ENCODE measurements around the gene POLD4.

POLD4 gene

GRCh38 chr11:67310246-67311050, 42.9 kb downstream of the POLD4 start:
- Histone ChIP-seq H3K27ac (replicated peaks) (no peak overlapping the region), H3K27me3 (ENCODE audit: insufficient read depth, poor library complexity, severe bottlenecking) (no peaks in the 10 kb centered on the region), H3K4me3 (replicated peaks; ENCODE audit: insufficient read depth, low read length) (no peak overlapping the region)
- no peak for TF ChIP-seq REST (IDR thresholded peaks at IDR 0.05; ENCODE audit: insufficient replicate concordance, low read depth)
- TF ChIP-seq GABPA (IDR thresholded peaks at IDR 0.05; ENCODE audit: low read depth) = no peak
- DNase-seq (ENCODE audit: low read depth in 1 of 2, low spot score in 1 of 2) = no peak

- Histone ChIP-seq H3K27ac (replicated peaks) (no peak overlapping the region), H3K27me3 (ENCODE audit: insufficient read depth, poor library complexity, severe bottlenecking) (no peaks in the 10 kb centered on the region), H3K4me3 (replicated peaks; ENCODE audit: insufficient read depth, low read length) (no peak overlapping the region)
- TF ChIP-seq GABPA (IDR thresholded peaks at IDR 0.05; ENCODE audit: low read depth) (no peak), SPI1 (IDR thresholded peaks at IDR 0.05; ENCODE audit: borderline replicate concordance, low read depth) (no peak), REST (IDR thresholded peaks at IDR 0.05; ENCODE audit: insufficient replicate concordance, low read depth) (no peak), CTCF (IDR thresholded peaks at IDR 0.05; ENCODE audit: insufficient read depth, low read length) (no peak), POLR2AphosphoS5 (IDR thresholded peaks at IDR 0.05; ENCODE audit: low read depth) (no peak)
- no peak for DNase-seq (ENCODE audit: low read depth in 1 of 2, low spot score in 1 of 2)
These were observed 43.7 kb downstream of the POLD4 start for GRCh38 chr11:67309661-67310061.

GRCh38 chr11:67309166-67309565, 44.2 kb downstream of the POLD4 start:
- no peak for TF ChIP-seq POLR2AphosphoS5 (IDR thresholded peaks at IDR 0.05; ENCODE audit: low read depth)
- TF ChIP-seq GABPA (IDR thresholded peaks at IDR 0.05; ENCODE audit: low read depth) = no peak
- no peak for TF ChIP-seq REST (IDR thresholded peaks at IDR 0.05; ENCODE audit: insufficient replicate concordance, low read depth)
- TF ChIP-seq SPI1 (IDR thresholded peaks at IDR 0.05; ENCODE audit: borderline replicate concordance, low read depth) = no peak
- no peak for TF ChIP-seq CTCF (IDR thresholded peaks at IDR 0.05; ENCODE audit: insufficient read depth, low read length)
- DNase-seq (ENCODE audit: low read depth in 1 of 2, low spot score in 1 of 2) = no peak
- Histone ChIP-seq H3K27ac (replicated peaks) (no peak overlapping the region), H3K27me3 (ENCODE audit: insufficient read depth, poor library complexity, severe bottlenecking) (no peaks in the 10 kb centered on the region), H3K4me3 (replicated peaks; ENCODE audit: insufficient read depth, low read length) (no peak overlapping the region)

Data from HL-60 (cell line).